Measurements from ENCODE around the gene FAM20A.

GRCh38 chr17:68594552-68594951 lies 6.6 kb downstream of the FAM20A start:
- TF ChIP-seq, protein P1, sequence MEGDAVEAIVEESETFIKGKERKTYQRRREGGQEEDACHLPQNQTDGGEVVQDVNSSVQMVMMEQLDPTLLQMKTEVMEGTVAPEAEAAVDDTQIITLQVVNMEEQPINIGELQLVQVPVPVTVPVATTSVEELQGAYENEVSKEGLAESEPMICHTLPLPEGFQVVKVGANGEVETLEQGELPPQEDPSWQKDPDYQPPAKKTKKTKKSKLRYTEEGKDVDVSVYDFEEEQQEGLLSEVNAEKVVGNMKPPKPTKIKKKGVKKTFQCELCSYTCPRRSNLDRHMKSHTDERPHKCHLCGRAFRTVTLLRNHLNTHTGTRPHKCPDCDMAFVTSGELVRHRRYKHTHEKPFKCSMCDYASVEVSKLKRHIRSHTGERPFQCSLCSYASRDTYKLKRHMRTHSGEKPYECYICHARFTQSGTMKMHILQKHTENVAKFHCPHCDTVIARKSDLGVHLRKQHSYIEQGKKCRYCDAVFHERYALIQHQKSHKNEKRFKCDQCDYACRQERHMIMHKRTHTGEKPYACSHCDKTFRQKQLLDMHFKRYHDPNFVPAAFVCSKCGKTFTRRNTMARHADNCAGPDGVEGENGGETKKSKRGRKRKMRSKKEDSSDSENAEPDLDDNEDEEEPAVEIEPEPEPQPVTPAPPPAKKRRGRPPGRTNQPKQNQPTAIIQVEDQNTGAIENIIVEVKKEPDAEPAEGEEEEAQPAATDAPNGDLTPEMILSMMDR (conservative IDR thresholded peaks at IDR 0.05; ENCODE audit: low read depth, low read length) = no peak
- TF ChIP-seq EZH2phosphoT487 (IDR thresholded peaks at IDR 0.05; ENCODE audit: borderline replicate concordance, low read length) (no peak), EZH2 (IDR thresholded peaks at IDR 0.05; ENCODE audit: low read length, unreplicated experiment) (no peak)
